Suprapubic skin (tissue), 4 donors: Measurements from ENCODE around the gene ZFHX3.

Source experiments
- CTCF ChIP-seq, 2 donors: fragments of 200-600 bp in 1 of 2; fragments of 450-650 bp in 1 of 2; sonication (generic) in 1 of 2; IDR thresholded peaks; one replicate each; pipeline ENCODE4 v1.5.1; 2016 to 2019; ENCODE audit warnings: antibody characterized with exemption in 2 of 2, mild to moderate bottlenecking in 1 of 2, moderate library complexity in 1 of 2
- EP300 ChIP-seq: sonication (generic); formaldehyde crosslinking; IDR thresholded peaks from one replicate; pipeline ENCODE4 v1.6.1; 2017; ENCODE audit warnings: antibody characterized with exemption
- POLR2A ChIP-seq, 2 donors: fragments of 450-650 bp; IDR thresholded peaks; one replicate each; pipeline ENCODE4 v1.6.1; 2017; ENCODE audit warnings: antibody characterized with exemption in 2 of 2, mild to moderate bottlenecking in 2 of 2, moderate library complexity in 2 of 2
- POLR2AphosphoS5 ChIP-seq, 3 donors: sonication (generic); formaldehyde crosslinking; IDR thresholded peaks; one replicate each; pipeline ENCODE4 v1.6.1; 2017; ENCODE audit warnings: antibody characterized with exemption in 3 of 3

- TF ChIP-seq CTCF (IDR thresholded peaks at IDR 0.05) (no peak), POLR2AphosphoS5 (IDR thresholded peaks at IDR 0.05) (no peak), POLR2A (IDR thresholded peaks at IDR 0.05) (no peak), EP300 (no peak)
Observed at GRCh38 chr16:72990571-72990970, 57.4 kb downstream of the ZFHX3 start.
